Hematopoietic multipotent progenitor cell treated with erythropoietin and hydrocortisone succinate and interleukin-3 and kit ligand, for 17 days (in vitro differentiated cells): ENCODE data around the gene XPO1.
"Not testable (repeated sequence)": the region's sequence is repeated elsewhere in the genome, so short reads cannot be mapped to it uniquely, and the experiment has no call there.

Source experiments
- DNase-seq: peaks from one replicate; pipeline ENCODE4 v3.0.0-alpha.2; 2015; ENCODE audit warnings: low spot score

Gene XPO1

GRCh38 chr2:61534926-61535325 lies 3.2 kb downstream of the XPO1 start:
- peak; percentile 45 for DNase-seq

- DNase-seq: no peak
These were observed 7.4 kb downstream of the XPO1 start for GRCh38 chr2:61530749-61531148.

GRCh38 chr2:61529944-61530735 lies 8.0 kb downstream of the XPO1 start:
- no peak for DNase-seq

- DNase-seq: no peak
These were observed 17.9 kb downstream of the XPO1 start for GRCh38 chr2:61520261-61520660.

GRCh38 chr2:61512768-61513398 lies 25.3 kb downstream of the XPO1 start:
- DNase-seq: no peak

- no peak for DNase-seq
These were observed 27.2 kb downstream of the XPO1 start for GRCh38 chr2:61510674-61511671.

GRCh38 chr2:61504949-61505348 lies 33.2 kb downstream of the XPO1 start:
- DNase-seq: no peak

GRCh38 chr2:61499060-61499459 lies 39.1 kb downstream of the XPO1 start:
- no peak for DNase-seq

- DNase-seq: no peak
These were observed 44.6 kb downstream of the XPO1 start for GRCh38 chr2:61493523-61493942.

GRCh38 chr2:61492476-61492875 lies 45.7 kb downstream of the XPO1 start:
- no peak for DNase-seq

- no peak for DNase-seq
These were observed 52.9 kb downstream of the XPO1 start for GRCh38 chr2:61485281-61485680.

GRCh38 chr2:61478086-61478485 lies 60.1 kb downstream of the XPO1 start:
- DNase-seq: no peak

GRCh38 chr2:61476929-61477589 lies 61.1 kb downstream of the XPO1 start:
- not testable (repeated sequence) for DNase-seq

- DNase-seq: peak; percentile 69
These were observed 66.0 kb downstream of the XPO1 start for GRCh38 chr2:61471905-61472805.

GRCh38 chr2:61470965-61471904 lies 66.9 kb downstream of the XPO1 start, which contains the start of gene USP34:
TSS of gene USP34 (minus strand) at chr2:61471087. CDS start at chr2:61470692, 395 bp downstream.
- peak; percentile 87 for DNase-seq

- DNase-seq: peak; percentile 75
These were observed 67.8 kb downstream of the XPO1 start for GRCh38 chr2:61470122-61470951.

- peak; percentile 60 for DNase-seq
These were observed 68.6 kb downstream of the XPO1 start for GRCh38 chr2:61469424-61470121.

GRCh38 chr2:61468231-61468630 lies 69.9 kb downstream of the XPO1 start:
- DNase-seq: not testable (repeated sequence)
